Activated naive CD8-positive, alpha-beta T cell treated with anti-CD3 and anti-CD28 coated beads for 36 hours (primary cell): ENCODE results near the gene SMCHD1. TPM values are rescaled to one million over a fixed set of nuclear protein-coding genes. Genes with fewer than 3 reads are reported as not detected.
"Not testable (repeated sequence)": the region's sequence is repeated elsewhere in the genome, so short reads cannot be mapped to it uniquely, and the experiment has no call there.

Source experiments
- DNase-seq: peaks from one replicate; pipeline ENCODE4 v3.0.0; 2021
- H3K27ac Mint-ChIP-seq: one replicate; pipeline ENCODE4 v1.8.0; 2022; ENCODE audit warnings: mild to moderate bottlenecking, moderate library complexity, mixed read lengths
- H3K27me3 Mint-ChIP-seq: one replicate; pipeline ENCODE4 v1.8.0; 2022; ENCODE audit warnings: mild to moderate bottlenecking, mixed read lengths
- H3K36me3 Mint-ChIP-seq: one replicate; pipeline ENCODE4 v1.8.0; 2021; ENCODE audit warnings: mild to moderate bottlenecking, mixed read lengths
- H3K4me1 Mint-ChIP-seq: one replicate; pipeline ENCODE4 v1.8.0; 2021; ENCODE audit warnings: mixed read lengths
- H3K4me3 Mint-ChIP-seq: one replicate; pipeline ENCODE4 v1.8.0; 2022; ENCODE audit warnings: mild to moderate bottlenecking, moderate library complexity, mixed read lengths
- H3K9me3 Mint-ChIP-seq: one replicate; pipeline ENCODE4 v1.8.0; 2022; ENCODE audit warnings: mixed read lengths
- total RNA-seq, 2 experiments: library from RNA; stranded (reverse); gene quantifications; one replicate each; pipeline ENCODE4 v1.2.3, GENCODE V29; 2021

The SMCHD1 gene
- total RNA-seq, 2 experiments from 2014 or later = 85.1 to 97.2 TPM

DNA sequence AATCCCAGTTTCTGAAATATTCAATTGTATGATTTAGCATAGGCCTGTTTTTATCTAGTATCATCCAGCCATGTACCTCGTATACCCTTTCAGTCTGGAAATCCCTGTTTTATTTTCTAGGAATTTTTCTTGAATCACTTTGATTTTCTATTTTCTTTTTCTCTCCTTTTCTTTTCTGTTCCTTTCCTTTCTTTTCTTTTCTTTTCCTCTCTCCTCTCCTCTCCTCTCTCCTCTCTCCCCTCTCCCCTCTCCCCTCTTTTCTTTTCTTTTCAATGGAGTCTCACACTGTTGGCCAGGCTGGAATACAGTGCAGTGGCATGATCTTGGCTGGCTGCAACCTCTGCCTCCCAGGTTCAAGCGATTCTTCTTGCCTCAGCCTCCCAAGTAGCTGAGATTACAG lies 63.5 kb downstream of the SMCHD1 start:
- H3K36me3 Mint-ChIP-seq = peaks cover 60% of the 10 kb centered on the region
- H3K9me3 Mint-ChIP-seq = no peaks in the 10 kb centered on the region
- no peak overlapping the region for H3K4me3 Mint-ChIP-seq
- DNase-seq = no peak
- no peak overlapping the region for H3K27ac Mint-ChIP-seq
- no peaks in the 10 kb centered on the region for H3K27me3 Mint-ChIP-seq
- peaks cover 32% of the 10 kb centered on the region for H3K4me1 Mint-ChIP-seq

DNA sequence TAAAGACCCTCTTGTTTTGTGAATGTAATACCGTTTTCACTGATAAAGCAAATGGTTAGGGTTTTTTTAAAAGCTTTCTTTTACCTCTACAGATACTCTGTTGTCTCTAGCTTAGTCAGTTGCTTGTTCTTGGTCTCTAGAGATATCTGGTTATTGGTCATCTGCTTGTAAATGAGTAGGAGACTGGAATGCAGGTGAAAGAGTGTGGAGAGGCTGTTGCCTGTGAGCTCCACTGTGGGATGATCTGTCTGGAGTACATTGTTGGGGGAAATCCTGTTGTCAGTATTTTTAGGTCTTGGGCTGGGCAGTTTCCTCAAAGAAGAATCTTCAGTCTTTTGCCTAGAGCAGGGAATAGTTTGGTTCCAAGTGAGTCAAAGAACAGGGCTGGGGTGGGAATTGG lies 67.7 kb downstream of the SMCHD1 start:
- H3K4me3 Mint-ChIP-seq = no peak overlapping the region
- no peak overlapping the region for H3K27ac Mint-ChIP-seq
- H3K36me3 Mint-ChIP-seq = peaks cover 46% of the 10 kb centered on the region
- H3K9me3 Mint-ChIP-seq = no peaks in the 10 kb centered on the region
- peaks cover 28% of the 10 kb centered on the region for H3K4me1 Mint-ChIP-seq
- DNase-seq = no peak
- no peaks in the 10 kb centered on the region for H3K27me3 Mint-ChIP-seq

DNA sequence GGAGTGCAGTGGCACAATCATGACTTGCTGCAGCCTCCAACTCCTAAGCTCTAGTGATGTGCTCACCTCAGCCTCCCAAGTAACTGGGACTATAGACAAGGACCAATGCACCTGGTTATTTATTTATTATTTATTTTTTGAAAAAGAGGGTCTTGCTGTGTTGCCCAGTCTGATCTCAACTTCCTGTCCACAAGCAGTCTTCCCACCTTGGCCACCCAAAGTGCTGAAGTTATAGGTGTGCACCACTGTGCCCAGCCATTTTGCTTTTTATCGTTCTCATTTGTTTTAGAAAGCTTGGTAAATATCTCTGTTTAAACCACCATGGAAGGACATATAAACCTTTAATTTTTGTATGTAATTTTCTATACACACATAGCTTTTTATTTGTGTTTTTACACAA lies 74.2 kb downstream of the SMCHD1 start:
- H3K4me3 Mint-ChIP-seq = no peak overlapping the region
- peaks cover 2% of the 10 kb centered on the region for H3K9me3 Mint-ChIP-seq
- no peak overlapping the region for H3K27ac Mint-ChIP-seq
- H3K4me1 Mint-ChIP-seq = peaks cover 16% of the 10 kb centered on the region
- peaks cover 50% of the 10 kb centered on the region for H3K36me3 Mint-ChIP-seq
- H3K27me3 Mint-ChIP-seq = no peaks in the 10 kb centered on the region
- DNase-seq = no peak

DNA sequence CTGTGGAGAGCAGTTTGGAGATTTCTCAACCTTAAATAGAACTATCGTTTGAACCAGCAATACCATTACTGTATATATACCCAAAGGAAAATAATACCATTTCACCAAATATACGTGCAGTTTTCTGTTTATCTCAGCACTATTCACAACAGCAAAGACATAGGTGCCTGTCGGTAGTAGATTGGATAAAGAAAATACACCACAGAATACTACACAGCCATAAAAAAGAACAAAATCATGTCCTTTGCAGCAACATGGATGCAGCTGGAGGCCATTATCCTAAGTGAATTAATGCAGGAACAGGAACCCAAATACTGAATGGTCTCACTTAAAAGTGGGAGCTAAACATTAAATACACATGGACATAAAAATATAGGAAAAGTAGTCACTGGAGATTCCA lies 81.3 kb downstream of the SMCHD1 start:
- H3K36me3 Mint-ChIP-seq = peaks cover 76% of the 10 kb centered on the region
- no peak for DNase-seq
- peaks cover 2% of the 10 kb centered on the region for H3K9me3 Mint-ChIP-seq
- no peaks in the 10 kb centered on the region for H3K27me3 Mint-ChIP-seq
- peaks cover 2% of the 10 kb centered on the region for H3K4me1 Mint-ChIP-seq
- no peak overlapping the region for H3K27ac Mint-ChIP-seq
- H3K4me3 Mint-ChIP-seq = no peak overlapping the region

DNA sequence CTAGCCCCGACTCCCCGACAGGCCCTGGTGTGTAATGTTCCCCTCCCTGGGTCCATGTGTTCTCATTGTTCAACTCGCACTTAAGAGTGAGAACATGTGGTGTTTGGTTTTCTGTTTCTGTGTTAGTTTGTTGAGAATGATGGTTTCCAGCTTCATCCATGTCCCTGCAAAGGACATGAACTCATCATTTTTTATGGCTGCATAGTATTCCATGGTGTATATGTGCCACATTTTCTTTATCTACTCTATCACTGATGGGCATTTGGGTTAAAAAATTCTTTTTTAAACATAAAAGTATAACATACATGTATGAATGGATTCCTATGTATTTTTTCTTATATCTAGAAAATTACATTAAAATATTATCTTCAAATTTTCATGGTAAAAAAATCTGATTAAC lies 84.6 kb downstream of the SMCHD1 start:
- H3K4me1 Mint-ChIP-seq, H3K9me3 Mint-ChIP-seq, H3K27ac Mint-ChIP-seq, DNase-seq, H3K4me3 Mint-ChIP-seq, H3K27me3 Mint-ChIP-seq: not testable (repeated sequence)
- H3K36me3 Mint-ChIP-seq = peaks cover 58% of the 10 kb centered on the region

DNA sequence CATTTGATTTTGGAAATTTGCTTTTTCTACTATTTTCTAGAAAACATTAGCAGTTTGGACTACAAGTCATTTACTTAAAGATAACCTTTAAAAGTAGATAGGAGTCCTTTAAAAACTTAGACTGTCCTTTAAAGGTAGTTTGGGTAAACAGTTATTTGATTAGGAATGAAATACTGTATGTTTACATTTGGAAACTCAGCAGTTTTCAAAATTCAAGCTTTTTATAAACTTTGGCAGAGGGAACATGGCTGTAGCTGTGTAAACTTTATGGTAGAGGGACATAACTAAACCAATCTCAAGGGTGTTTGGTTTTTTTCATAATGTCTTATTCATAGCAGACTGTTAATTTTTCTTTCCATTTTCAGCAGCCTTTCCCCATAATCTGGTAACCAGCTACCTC lies 90.7 kb downstream of the SMCHD1 start:
- no peaks in the 10 kb centered on the region for H3K27me3 Mint-ChIP-seq
- H3K9me3 Mint-ChIP-seq = no peaks in the 10 kb centered on the region
- H3K27ac Mint-ChIP-seq = no peak overlapping the region
- no peak for DNase-seq
- H3K36me3 Mint-ChIP-seq = peaks cover 44% of the 10 kb centered on the region
- peaks cover 20% of the 10 kb centered on the region for H3K4me1 Mint-ChIP-seq
- H3K4me3 Mint-ChIP-seq = no peak overlapping the region

DNA sequence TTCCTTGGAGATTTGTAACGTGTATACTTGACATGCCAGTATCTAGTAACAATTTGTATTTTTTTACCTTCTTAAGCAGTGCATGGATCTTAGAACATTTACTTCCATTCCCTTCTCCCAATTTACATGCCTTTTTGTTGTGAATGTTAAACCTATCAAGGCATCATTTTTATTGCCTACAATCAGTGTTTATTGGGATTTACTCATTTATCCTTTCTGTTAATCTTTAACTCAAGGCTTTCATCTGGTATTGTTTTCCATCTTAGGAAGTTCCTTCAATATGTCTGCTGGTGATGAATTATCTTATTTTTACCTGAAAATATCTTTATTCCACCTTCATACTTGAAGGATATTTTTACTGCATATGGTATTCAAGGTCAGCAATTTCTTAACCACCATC lies 102.8 kb downstream of the SMCHD1 start:
- no peak for DNase-seq
- Mint-ChIP-seq H3K4me1 (peaks cover 16% of the 10 kb centered on the region), H3K27me3 (no peaks in the 10 kb centered on the region), H3K9me3 (no peaks in the 10 kb centered on the region), H3K36me3 (peaks cover 25% of the 10 kb centered on the region), H3K4me3 (no peak overlapping the region), H3K27ac (peak overlapping the region; percentile 5)

DNA sequence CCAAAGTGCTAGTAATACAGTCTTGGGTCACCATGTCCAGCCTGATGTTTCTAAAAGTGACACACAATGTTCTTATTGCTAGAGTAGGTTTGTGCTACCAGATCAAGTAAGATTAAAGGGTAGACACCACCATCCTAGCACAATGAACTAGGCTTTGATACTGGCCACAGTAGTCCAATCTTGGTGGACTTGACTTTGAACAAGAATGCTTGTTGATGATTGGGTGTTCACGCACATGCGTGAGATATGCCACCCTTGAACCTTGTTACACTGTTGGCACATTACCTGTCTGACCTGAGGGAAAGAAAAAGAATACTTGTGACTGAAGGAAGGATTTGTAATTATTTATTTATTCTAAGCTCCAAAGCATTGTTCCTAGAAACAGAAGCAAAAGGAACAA lies 119.1 kb downstream of the SMCHD1 start:
- Mint-ChIP-seq H3K4me1 (no peaks in the 10 kb centered on the region), H3K36me3 (peaks cover 23% of the 10 kb centered on the region), H3K27me3 (no peaks in the 10 kb centered on the region), H3K27ac (no peak overlapping the region), H3K9me3 (no peaks in the 10 kb centered on the region), H3K4me3 (no peak overlapping the region)
- DNase-seq = no peak

DNA sequence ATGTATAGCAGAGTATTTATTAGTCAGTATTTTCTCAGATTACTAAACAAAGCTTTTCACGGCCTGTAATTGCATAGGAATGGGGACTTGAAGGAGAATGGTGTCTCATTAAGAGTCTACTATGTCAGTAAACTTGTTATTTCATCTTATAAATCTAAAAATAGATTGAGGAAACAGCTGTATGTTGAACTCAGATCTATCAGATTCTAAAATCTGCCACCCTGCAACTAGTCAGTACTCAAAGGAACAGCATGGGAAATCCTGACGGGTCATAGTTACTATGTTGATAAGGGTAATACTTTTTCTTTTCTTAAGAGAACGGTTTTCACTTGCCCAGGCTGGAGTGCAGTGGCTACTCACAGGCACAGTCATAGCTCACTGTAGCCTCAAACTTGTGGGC lies 121.1 kb downstream of the SMCHD1 start:
- no peak for DNase-seq
- H3K27ac Mint-ChIP-seq = no peak overlapping the region
- H3K9me3 Mint-ChIP-seq = no peaks in the 10 kb centered on the region
- peaks cover 28% of the 10 kb centered on the region for H3K36me3 Mint-ChIP-seq
- no peak overlapping the region for H3K4me3 Mint-ChIP-seq
- H3K27me3 Mint-ChIP-seq = no peaks in the 10 kb centered on the region
- no peaks in the 10 kb centered on the region for H3K4me1 Mint-ChIP-seq

DNA sequence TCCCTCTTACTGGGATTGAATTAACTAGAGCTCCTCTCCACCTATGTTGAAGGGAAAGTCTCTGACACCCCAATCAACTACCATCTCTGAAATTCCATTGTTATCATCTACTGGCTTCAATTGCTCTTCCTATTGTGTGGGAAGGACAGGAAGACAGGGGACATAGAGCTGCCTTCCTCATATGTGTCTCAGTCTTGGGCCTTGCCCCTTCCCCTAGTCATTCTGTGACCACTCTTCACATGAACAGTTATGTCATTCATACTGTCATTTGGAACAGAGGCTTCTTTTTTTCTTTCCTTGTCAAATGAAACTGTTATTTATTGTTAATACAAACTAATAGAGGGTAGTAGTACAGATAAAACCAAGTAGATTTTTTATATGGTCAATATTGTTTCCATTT lies 121.7 kb downstream of the SMCHD1 start:
- no peak for DNase-seq
- peak overlapping the region; percentile 36 for H3K27ac Mint-ChIP-seq
- H3K36me3 Mint-ChIP-seq = peaks cover 29% of the 10 kb centered on the region

DNA sequence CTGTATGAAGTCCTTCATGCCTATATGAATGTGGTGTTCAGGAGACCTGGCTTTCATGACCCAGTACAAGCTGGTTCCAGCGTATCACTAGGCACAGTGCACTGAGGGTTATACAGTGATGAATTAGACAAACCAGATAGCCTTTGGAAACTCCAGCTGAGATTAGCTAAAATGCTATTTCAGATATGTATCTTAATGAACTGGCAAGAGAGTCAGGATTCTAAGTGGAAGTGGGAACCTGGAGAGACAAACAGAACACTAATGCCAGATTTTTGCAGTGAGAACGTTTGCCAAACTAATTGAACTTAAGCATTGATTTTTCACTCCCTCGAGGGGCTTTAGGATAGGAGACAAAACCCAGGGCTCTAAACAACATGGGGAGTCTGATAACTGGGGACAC lies 125.2 kb downstream of the SMCHD1 start:
- H3K36me3 Mint-ChIP-seq = peaks cover 33% of the 10 kb centered on the region
- H3K27me3 Mint-ChIP-seq = no peaks in the 10 kb centered on the region
- DNase-seq = no peak
- H3K4me3 Mint-ChIP-seq = no peak overlapping the region
- no peaks in the 10 kb centered on the region for H3K4me1 Mint-ChIP-seq
- no peaks in the 10 kb centered on the region for H3K9me3 Mint-ChIP-seq
- no peak overlapping the region for H3K27ac Mint-ChIP-seq

More for the DNA sequence above, 121.7 kb downstream of the SMCHD1 start:
- H3K4me3 Mint-ChIP-seq = no peak overlapping the region
- H3K27me3 Mint-ChIP-seq = no peaks in the 10 kb centered on the region
- H3K4me1 Mint-ChIP-seq = no peaks in the 10 kb centered on the region
- H3K9me3 Mint-ChIP-seq = no peaks in the 10 kb centered on the region

DNA sequence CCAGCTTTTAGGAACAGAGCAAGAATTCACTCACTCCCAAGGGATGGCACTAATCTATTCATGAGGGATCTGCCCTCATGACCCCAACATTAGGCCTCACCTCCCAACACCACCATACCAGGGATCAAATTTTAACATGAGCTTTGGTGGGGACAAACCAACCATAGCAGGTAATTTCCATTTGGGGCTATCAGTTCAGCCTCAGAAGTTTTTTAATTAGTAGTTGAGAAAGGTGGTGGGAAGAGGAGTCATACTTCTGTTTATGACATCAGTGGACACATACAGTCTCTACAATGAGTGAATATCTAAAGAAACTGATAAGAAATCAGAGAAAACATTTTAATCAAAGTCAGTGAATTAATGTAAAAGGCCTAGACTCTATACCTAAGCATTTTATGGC lies 131.7 kb downstream of the SMCHD1 start:
- Mint-ChIP-seq H3K4me3 (no peak overlapping the region), H3K36me3 (peaks cover 29% of the 10 kb centered on the region), H3K27me3 (no peaks in the 10 kb centered on the region), H3K9me3 (no peaks in the 10 kb centered on the region), H3K27ac (peak overlapping the region; percentile 51), H3K4me1 (peaks cover 8% of the 10 kb centered on the region)
- DNase-seq = no peak

DNA sequence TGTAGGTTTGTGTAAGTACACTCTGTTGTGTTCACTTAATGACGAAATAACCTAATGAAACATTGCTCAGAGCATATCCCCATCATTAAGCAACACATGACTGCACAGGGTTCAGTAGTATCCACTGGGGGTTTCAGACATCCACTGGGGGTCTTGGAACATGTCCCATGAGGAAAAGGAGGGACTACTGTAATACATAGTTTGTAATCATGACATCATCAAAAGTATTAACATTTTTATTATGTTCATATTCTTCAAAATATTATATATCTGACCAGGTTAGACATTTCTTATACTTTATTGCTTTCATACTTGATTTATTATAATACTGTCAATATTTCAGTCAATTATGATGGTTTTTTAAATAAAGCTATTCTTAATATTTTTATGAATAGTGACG lies 136.9 kb downstream of the SMCHD1 start:
- Mint-ChIP-seq H3K27ac (no peak overlapping the region), H3K27me3 (no peaks in the 10 kb centered on the region), H3K4me1 (peaks cover 3% of the 10 kb centered on the region), H3K36me3 (peaks cover 23% of the 10 kb centered on the region), H3K4me3 (no peak overlapping the region), H3K9me3 (no peaks in the 10 kb centered on the region)
- no peak for DNase-seq

DNA sequence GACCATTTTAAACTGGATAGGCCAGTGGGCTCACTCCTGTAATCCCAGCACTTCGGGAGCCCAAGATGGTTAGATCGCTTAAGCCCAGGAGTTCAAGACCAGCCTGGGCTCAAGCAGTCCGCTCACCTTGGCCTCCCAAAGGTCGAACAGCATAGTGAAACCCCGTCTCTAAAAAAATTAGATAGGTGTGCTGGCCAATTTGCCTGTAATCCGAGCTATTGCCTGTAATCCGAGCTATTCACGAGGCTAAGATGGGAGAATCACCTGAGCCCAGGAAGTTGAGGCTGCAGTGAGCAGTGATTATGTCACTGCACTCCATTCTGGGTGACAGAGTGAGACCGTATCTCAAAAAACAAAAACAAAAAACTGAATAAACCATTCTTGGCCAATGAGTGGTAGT lies 138.6 kb downstream of the SMCHD1 start:
- H3K27ac Mint-ChIP-seq = peak overlapping the region; percentile 43
- H3K9me3 Mint-ChIP-seq = no peaks in the 10 kb centered on the region
- peaks cover 3% of the 10 kb centered on the region for H3K4me1 Mint-ChIP-seq
- H3K27me3 Mint-ChIP-seq = no peaks in the 10 kb centered on the region
- peaks cover 29% of the 10 kb centered on the region for H3K36me3 Mint-ChIP-seq
- no peak for DNase-seq
- no peak overlapping the region for H3K4me3 Mint-ChIP-seq

DNA sequence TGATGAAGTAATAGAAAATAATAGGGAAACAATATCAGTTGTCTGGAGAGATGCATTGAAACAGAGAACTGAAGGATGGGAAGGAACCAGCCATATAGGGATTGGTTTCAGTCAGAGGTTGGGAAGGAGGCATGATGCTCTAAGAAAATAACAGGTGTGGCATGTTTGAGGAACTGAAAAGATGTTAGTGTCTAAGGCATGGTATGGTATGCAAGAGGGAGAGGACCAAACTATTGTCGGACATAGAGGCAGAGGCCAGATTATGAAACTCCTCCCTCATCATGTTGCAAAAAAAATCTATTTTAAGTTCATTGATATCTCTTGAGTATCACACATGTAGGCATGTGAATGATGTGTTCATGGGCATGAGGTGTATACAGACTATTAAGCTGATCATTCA lies 142.4 kb downstream of the SMCHD1 start:
- H3K36me3 Mint-ChIP-seq = peaks cover 27% of the 10 kb centered on the region

DNA sequence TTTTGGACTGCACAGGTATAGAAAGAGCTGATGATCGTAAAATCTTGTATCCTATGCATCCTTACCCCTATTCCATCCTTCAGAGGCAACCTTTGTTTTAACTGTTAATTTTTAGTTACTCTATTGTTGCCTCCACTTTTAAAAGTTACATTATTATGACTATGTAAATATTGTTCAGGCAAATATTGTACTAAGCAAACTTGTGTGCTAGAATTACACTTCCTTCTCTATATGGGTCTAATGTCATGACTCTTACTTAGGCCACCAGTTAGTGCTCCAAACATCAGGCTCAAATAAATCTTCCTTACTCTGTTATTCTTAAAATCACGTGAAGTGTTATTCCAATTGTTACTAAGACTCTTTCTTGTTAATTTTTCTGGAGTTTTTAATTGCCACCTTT lies 143.8 kb downstream of the SMCHD1 start:
- no peaks in the 10 kb centered on the region for H3K27me3 Mint-ChIP-seq
- H3K36me3 Mint-ChIP-seq = peaks cover 29% of the 10 kb centered on the region
- no peak overlapping the region for H3K4me3 Mint-ChIP-seq
- H3K27ac Mint-ChIP-seq = no peak overlapping the region
- H3K4me1 Mint-ChIP-seq = peaks cover 1% of the 10 kb centered on the region
- H3K9me3 Mint-ChIP-seq = no peaks in the 10 kb centered on the region
- DNase-seq = no peak

More for the DNA sequence above, 142.4 kb downstream of the SMCHD1 start:
- Mint-ChIP-seq H3K4me1 (peaks cover 1% of the 10 kb centered on the region), H3K9me3 (no peaks in the 10 kb centered on the region), H3K27ac (no peak overlapping the region), H3K4me3 (no peak overlapping the region), H3K27me3 (no peaks in the 10 kb centered on the region)
- DNase-seq = no peak
